ENCODE measurements around the gene SPATS2. TPM values are rescaled to one million over a fixed set of nuclear protein-coding genes. Genes with fewer than 3 reads are reported as not detected.
"Not testable (repeated sequence)": the region's sequence is repeated elsewhere in the genome, so short reads cannot be mapped to it uniquely, and the experiment has no call there.

SPATS2 gene
- total and polyA plus RNA-seq, 2 of the 4 experiments (the other 2 are of a cell fraction) = 50.6 to 63.3 TPM

GRCh38 chr12:49509681-49510080 lies 142.4 kb downstream of the SPATS2 start:
- not testable (repeated sequence) for H2AK9ac ChIP-seq (replicated peaks; ENCODE audit: low read depth, low read length, poor library complexity); H4K91ac ChIP-seq (ENCODE audit: insufficient read depth, low read depth, low read length); BruUV-seq (replicated peaks); H3K27me3 ChIP-seq (ENCODE audit: control insufficient read depth, insufficient read depth, low read length); H4K8ac ChIP-seq (ENCODE audit: low read depth in 2 of 2, low read length in 2 of 2); H3K4me3 ChIP-seq (ENCODE audit: insufficient read depth, low read depth, low read length); H3K9me3 ChIP-seq (ENCODE audit: control insufficient read depth, insufficient read depth, low read length); H2AK5ac ChIP-seq (ENCODE audit: low read depth, low read length); DNase-seq; H3K56ac ChIP-seq (ENCODE audit: extremely low read depth, insufficient read depth, low read length); H3K9ac ChIP-seq (ENCODE audit: low read depth, low read length); H2BK20ac ChIP-seq (ENCODE audit: low read depth, low read length); H3K18ac ChIP-seq (ENCODE audit: low read depth, low read length); H2AFZ ChIP-seq (replicated peaks; ENCODE audit: low read length, poor library complexity); H2BK120ac ChIP-seq (ENCODE audit: low read depth, low read length); H3K23ac ChIP-seq (ENCODE audit: low read depth, low read length); H3K4me2 ChIP-seq (ENCODE audit: low read depth, low read length); ATAC-seq (ENCODE audit: low read depth); H3K14ac ChIP-seq (replicated peaks; ENCODE audit: low read depth, low read length); H4K20me1 ChIP-seq (ENCODE audit: insufficient read depth, low read length); H3K36me3 ChIP-seq (ENCODE audit: control insufficient read depth, insufficient read depth, low read length); H3K9me1 ChIP-seq (ENCODE audit: insufficient read depth, low read length); H3K4me1 ChIP-seq (ENCODE audit: control insufficient read depth, insufficient read depth, low read length); H3K27ac ChIP-seq (ENCODE audit: insufficient read depth, low read length); H4K5ac ChIP-seq (ENCODE audit: low read depth, low read length); H2BK5ac ChIP-seq (ENCODE audit: low read depth, low read length, poor library complexity, severe bottlenecking)
- dilution Hi-C loops (cut with HindIII; ENCODE audit: low sequenced_read_pairs, unreplicated experiment) = loop anchor here (25.0 kb wide), 1 partner anchor 147 kb away; the partner anchor contains the start of gene SPATS2
- H3K79me1 ChIP-seq (ENCODE audit: low read depth in 1 of 2, low read length in 2 of 2) = peaks cover 2 to 44% of the 10 kb centered on the region in 2 experiments; a peak in 2 of 4 replicates
- intact Hi-C loops (cut with micrococcal nuclease) = loop anchor here (5.0 kb wide), 1 partner anchor 73 kb away; no protein-coding TSS in a partner anchor
- peak overlapping the region; percentile 36; the same call in 1 of the 3 replicates for H2BK15ac ChIP-seq (ENCODE audit: low read depth, low read length)
- peak overlapping the region; percentile 28; the same call in 1 of the 2 replicates for H3K4ac ChIP-seq (ENCODE audit: low read depth, low read length)
- ChIA-PET POLR2A (ENCODE audit: unreplicated experiment) (interaction anchor here (0.6 kb wide), 1 partner anchor 378 kb away, joined by 6 read pairs; no protein-coding TSS in a partner anchor), CTCF (interaction anchor here (0.6 to 3.1 kb wide), 3 partner anchors 139 to 162 kb away, joined by 3 to 18 read pairs (median 4); no protein-coding TSS in a partner anchor)
- WGBS, 2 experiments (ENCODE audit: extremely low coverage in 2 of 2, insufficient read length in 1 of 2) = 100% methylated on average over 1 of the region's 8 CpGs; no CpG with 5 or more reads in 1 of the 2 experiments
- in situ Hi-C loops (cut with MboI; ENCODE audit: low sequenced_read_pairs) = loop anchor here (5.0 kb wide), 1 partner anchor 147 kb away; no protein-coding TSS in a partner anchor

Data from IMR-90 (cell line).